OCI-LY3 (cell line): Measurements from ENCODE around the gene KLF16.

Experiments used
- H2AFZ ChIP-seq: fragments of 200-600, 300-600 bp; shearing (Covaris generic); 2 replicates; pipeline ENCODE4 v1.6.0; 2014; ENCODE audit warnings: antibody characterized with exemption, low read depth, low read length
- H3K27ac ChIP-seq: fragments of 200-600, 300-600 bp; sonication (generic); 2 replicates; pipeline ENCODE4 v1.5.1; 2014; ENCODE audit warnings: mild to moderate bottlenecking, low read length, moderate library complexity, mixed read lengths
- H3K27me3 ChIP-seq: fragments of 200-600, 300-600 bp; sonication (generic); 2 replicates; pipeline ENCODE4 v1.6.1; 2014; ENCODE audit warnings: low read depth, low read length, mixed read lengths
- H3K36me3 ChIP-seq: fragments of 200-600, 300-600 bp; sonication (generic); replicated peaks from 2 replicates; pipeline ENCODE3; 2014; ENCODE audit warnings: low read depth, low read length, mixed read lengths
- H3K4me1 ChIP-seq: fragments of 300-600, 200-600 bp; sonication (generic); 2 replicates; pipeline ENCODE4 v1.6.1; 2014; ENCODE audit warnings: low read length, mixed read lengths
- H3K4me2 ChIP-seq: fragments of 200-600, 300-600 bp; sonication (generic); 2 replicates; pipeline ENCODE4 v1.6.1; 2014; ENCODE audit warnings: low read length, mixed read lengths
- H3K4me3 ChIP-seq: fragments of 300-600, 200-600 bp; sonication (generic); 2 replicates; pipeline ENCODE4 v1.5.1; 2014; ENCODE audit warnings: antibody characterized with exemption, mild to moderate bottlenecking, low read length, moderate library complexity
- H3K79me2 ChIP-seq: fragments of 300-600, 200-600 bp; shearing (Covaris generic); 2 replicates; pipeline ENCODE4 v1.6.1; 2014; ENCODE audit warnings: mild to moderate bottlenecking, low read length, mixed read lengths
- H3K9ac ChIP-seq: fragments of 300-600, 200-600 bp; shearing (Covaris generic); 2 replicates; pipeline ENCODE4 v1.6.0; 2014; ENCODE audit warnings: mild to moderate bottlenecking, low read length, moderate library complexity
- H3K9me3 ChIP-seq: fragments of 200-600, 300-600 bp; shearing (Covaris generic); 2 replicates; pipeline ENCODE4 v1.6.1; 2014; ENCODE audit warnings: low read length, mixed read lengths; ENCODE audit not compliant: insufficient read depth
- H4K20me1 ChIP-seq: fragments of 200-600, 300-600 bp; sonication (generic); 2 replicates; pipeline ENCODE4 v1.6.1; 2016; ENCODE audit warnings: low read length, mixed read lengths; ENCODE audit not compliant: insufficient read depth
- EZH2phosphoT487 ChIP-seq: fragments of 200-600 bp; shearing (Covaris generic); IDR thresholded peaks from 2 replicates; pipeline ENCODE4 v1.6.1; 2018; ENCODE audit warnings: antibody characterized with exemption, mixed run types, low read depth
- TF ChIP-seq, protein P1 (sequence below): fragments of 200-600, 300-600 bp; sonication (generic); IDR thresholded peaks from 2 replicates; pipeline ENCODE4 v1.5.1; 2014; ENCODE audit warnings: antibody characterized with exemption, low read length, low read depth

Gene KLF16

DNA sequence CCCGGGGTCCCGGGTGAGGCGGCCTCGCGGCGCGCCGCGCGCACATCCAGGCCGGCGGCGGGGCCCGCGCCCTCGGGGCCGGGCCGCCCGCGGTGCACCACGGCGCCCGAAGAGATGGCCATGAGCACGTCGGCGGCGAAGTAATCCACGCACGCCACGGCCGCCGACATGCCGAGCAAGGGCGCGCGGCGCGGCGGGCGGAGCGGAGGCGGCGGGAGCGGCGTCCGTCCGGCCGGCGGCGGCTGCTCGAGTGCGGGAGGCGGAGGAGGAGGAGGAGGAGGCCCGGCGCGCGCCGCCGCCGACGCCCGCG is at the start of gene KLF16:
KLF16 (minus strand) TSS at position 252 of the 310 bp plus-strand sequence; CDS start at position 170, 82 bp downstream.
- H3K27me3 ChIP-seq = no peaks in the 10 kb centered on the region

DNA sequence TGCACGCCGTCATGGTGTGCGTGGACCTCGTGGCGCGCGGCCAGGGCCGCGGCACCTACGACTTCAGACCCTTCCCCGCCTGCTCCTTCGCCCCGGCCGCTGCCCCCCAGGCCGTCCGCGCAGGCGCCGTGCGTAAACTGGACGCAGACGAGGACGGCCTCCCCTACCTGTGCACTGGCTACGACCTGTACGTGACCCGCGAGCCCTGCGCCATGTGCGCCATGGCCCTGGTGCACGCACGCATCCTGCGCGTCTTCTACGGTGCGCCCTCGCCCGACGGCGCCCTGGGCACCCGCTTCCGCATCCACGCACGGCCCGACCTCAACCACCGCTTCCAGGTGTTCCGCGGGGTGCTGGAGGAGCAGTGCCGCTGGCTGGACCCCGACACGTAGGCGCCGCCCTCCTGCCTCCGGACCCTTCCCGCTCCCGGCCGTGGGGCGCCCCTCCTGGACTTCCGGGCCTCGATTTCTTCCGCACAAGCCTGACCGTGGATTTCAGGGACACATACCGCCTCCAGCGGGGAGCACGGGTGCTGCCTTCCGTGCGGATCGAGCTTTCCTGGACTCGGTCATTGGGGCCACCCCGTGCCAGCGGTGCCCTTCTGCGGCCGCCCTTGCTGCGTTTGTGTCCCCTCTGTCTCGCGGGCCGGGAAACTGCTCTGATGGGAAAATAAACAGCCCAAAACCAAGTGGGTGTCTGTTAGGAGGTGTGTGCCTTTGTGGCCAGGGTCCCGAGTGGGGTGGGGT is 49.6 kb upstream of the KLF16 start:
- Histone ChIP-seq H3K27me3 (no peaks in the 10 kb centered on the region), H3K9me3 (no peaks in the 10 kb centered on the region), H2AFZ (no peak overlapping the region), H3K27ac (no peak overlapping the region), H4K20me1 (peaks cover 63% of the 10 kb centered on the region), H3K36me3 (peaks cover 55% of the 10 kb centered on the region), H3K4me2 (no peak overlapping the region), H3K79me2 (peaks cover 75% of the 10 kb centered on the region), H3K4me1 (peaks cover 5% of the 10 kb centered on the region; the same call in 1 of the 2 replicates), H3K9ac (no peak overlapping the region), H3K4me3 (no peak overlapping the region)
- TF ChIP-seq, protein P1, sequence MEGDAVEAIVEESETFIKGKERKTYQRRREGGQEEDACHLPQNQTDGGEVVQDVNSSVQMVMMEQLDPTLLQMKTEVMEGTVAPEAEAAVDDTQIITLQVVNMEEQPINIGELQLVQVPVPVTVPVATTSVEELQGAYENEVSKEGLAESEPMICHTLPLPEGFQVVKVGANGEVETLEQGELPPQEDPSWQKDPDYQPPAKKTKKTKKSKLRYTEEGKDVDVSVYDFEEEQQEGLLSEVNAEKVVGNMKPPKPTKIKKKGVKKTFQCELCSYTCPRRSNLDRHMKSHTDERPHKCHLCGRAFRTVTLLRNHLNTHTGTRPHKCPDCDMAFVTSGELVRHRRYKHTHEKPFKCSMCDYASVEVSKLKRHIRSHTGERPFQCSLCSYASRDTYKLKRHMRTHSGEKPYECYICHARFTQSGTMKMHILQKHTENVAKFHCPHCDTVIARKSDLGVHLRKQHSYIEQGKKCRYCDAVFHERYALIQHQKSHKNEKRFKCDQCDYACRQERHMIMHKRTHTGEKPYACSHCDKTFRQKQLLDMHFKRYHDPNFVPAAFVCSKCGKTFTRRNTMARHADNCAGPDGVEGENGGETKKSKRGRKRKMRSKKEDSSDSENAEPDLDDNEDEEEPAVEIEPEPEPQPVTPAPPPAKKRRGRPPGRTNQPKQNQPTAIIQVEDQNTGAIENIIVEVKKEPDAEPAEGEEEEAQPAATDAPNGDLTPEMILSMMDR = no peak
- TF ChIP-seq EZH2phosphoT487 = no peak

More for the DNA sequence above, at the start of gene KLF16:
- H3K27ac ChIP-seq = peak within 1 kb of the TSS; percentile 93
- TF ChIP-seq, protein P1 = no peak
- H3K4me2 ChIP-seq = peak within 1 kb of the TSS; percentile 99
- H3K9ac ChIP-seq = peak within 1 kb of the TSS; percentile 97
- H2AFZ ChIP-seq = no peak within 1 kb of the TSS
- H3K4me1 ChIP-seq = peaks cover 39% of the 10 kb centered on the region
- peaks cover 3% of the 10 kb centered on the region for H3K36me3 ChIP-seq
- H3K79me2 ChIP-seq = peaks cover 59% of the 10 kb centered on the region
- H3K4me3 ChIP-seq = peak within 1 kb of the TSS; percentile 95
- no peaks in the 10 kb centered on the region for H3K9me3 ChIP-seq
- H4K20me1 ChIP-seq = peaks cover 42% of the 10 kb centered on the region

DNA sequence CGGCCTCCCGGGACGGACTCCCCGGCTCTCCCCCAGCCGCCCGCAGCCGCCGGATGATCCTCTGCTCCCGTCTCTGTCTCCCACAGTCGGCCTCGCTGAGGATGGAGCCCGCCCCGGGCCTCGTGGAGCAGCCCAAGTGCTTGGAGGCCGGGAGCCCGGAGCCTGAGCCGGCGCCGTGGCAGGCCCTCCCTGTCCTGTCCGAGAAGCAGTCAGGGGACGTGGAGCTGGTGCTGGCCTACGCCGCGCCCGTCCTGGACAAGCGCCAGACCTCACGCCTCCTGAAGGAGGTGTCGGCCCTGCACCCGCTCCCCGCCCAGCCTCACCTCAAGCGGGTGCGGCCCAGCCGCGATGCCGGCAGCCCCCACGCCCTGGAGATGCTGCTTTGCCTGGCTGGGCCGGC is 48.6 kb upstream of the KLF16 start:
- no peak overlapping the region for H3K9ac ChIP-seq
- H3K27me3 ChIP-seq = no peaks in the 10 kb centered on the region
- TF ChIP-seq, protein P1 = no peak
- no peak for TF ChIP-seq EZH2phosphoT487
- H2AFZ ChIP-seq = no peak overlapping the region
- no peak overlapping the region for H3K4me3 ChIP-seq
- H3K27ac ChIP-seq = no peak overlapping the region
- peaks cover 60% of the 10 kb centered on the region for H3K36me3 ChIP-seq
- H3K79me2 ChIP-seq = peaks cover 85% of the 10 kb centered on the region
- H3K9me3 ChIP-seq = no peaks in the 10 kb centered on the region
- H4K20me1 ChIP-seq = peaks cover 71% of the 10 kb centered on the region
- H3K4me2 ChIP-seq = no peak overlapping the region
- H3K4me1 ChIP-seq = peaks cover 14% of the 10 kb centered on the region; the same call in 1 of the 2 replicates

DNA sequence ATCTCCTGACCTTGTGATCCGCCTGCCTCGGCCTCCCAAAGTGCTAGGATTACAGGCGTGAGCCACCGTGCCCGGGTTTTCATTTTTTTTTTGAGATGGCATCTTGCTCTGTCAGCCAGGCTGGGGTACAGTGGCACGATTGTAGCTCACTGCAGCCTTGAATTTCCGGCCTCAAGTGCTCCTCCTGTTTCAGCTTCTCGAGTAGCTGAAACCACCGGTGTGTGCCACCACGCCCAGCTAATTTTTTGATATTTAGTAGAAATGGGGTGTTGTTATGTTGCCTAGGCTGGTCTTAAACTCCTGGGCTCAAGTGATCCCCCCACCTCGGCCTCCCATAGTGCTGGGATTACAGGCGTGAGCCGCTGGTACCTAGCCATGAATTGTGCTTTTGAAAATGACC is 47.7 kb upstream of the KLF16 start:
- H3K36me3 ChIP-seq = peaks cover 55% of the 10 kb centered on the region
- no peak overlapping the region for H3K4me2 ChIP-seq
- peaks cover 64% of the 10 kb centered on the region for H4K20me1 ChIP-seq
- no peak overlapping the region for H3K9ac ChIP-seq
- no peak overlapping the region for H3K27ac ChIP-seq
- no peaks in the 10 kb centered on the region for H3K9me3 ChIP-seq
- no peak for TF ChIP-seq EZH2phosphoT487
- TF ChIP-seq, protein P1 = no peak
- no peak overlapping the region for H2AFZ ChIP-seq
- no peaks in the 10 kb centered on the region for H3K27me3 ChIP-seq
- H3K79me2 ChIP-seq = peaks cover 94% of the 10 kb centered on the region
- H3K4me3 ChIP-seq = no peak overlapping the region
- H3K4me1 ChIP-seq = peaks cover 16% of the 10 kb centered on the region
